Lower leg skin (tissue), 4 donors: Measurements from ENCODE around the gene ZDHHC3. TPM values are rescaled to one million over a fixed set of nuclear protein-coding genes. Genes with fewer than 3 reads are reported as not detected.

Source experiments
- DNase-seq, 2 donors: peaks; one replicate each; pipeline ENCODE4 v3.0.0-alpha.2; 2019; ENCODE audit warnings: low spot score in 2 of 2
- H3K4me3 ChIP-seq: fragments of 200-600 bp; sonication (generic); 2 replicates; pipeline ENCODE4 v1.5.1; 2017; ENCODE audit warnings: mild to moderate bottlenecking, low read depth; ENCODE audit not compliant: poor library complexity, severe bottlenecking
- POLR2A ChIP-seq, 2 donors: fragments of 450-650 bp; IDR thresholded peaks; one replicate each; pipeline ENCODE4 v1.6.1; 2016 to 2017; ENCODE audit warnings: antibody characterized with exemption in 2 of 2, mild to moderate bottlenecking in 1 of 2, moderate library complexity in 1 of 2
- WGBS, 2 donors: methylation state at CpG; one replicate each; pipeline ENCODE4 v1.1.5; 2018; 5-methylcytosine and 5-hydroxymethylcytosine counted together
- intact Hi-C: fragments of 100-400 bp; cut with DNase I; formaldehyde crosslinking; loops from one replicate; pipeline ENCODE4 v1.15.0; 2023; ENCODE audit warnings: low total_unique reads
- total RNA-seq, 4 donors: library from RNA; depleted of rRNA; stranded (reverse); fragments of >200 nt; gene quantifications; one replicate each; pipeline ENCODE4 v1.1.0, GENCODE V29; 2016
- TF ChIP-seq, protein P1 (sequence below), 3 donors: fragments of 450-650 bp; IDR thresholded peaks; one replicate each; pipeline ENCODE4 v1.5.1; 2016; ENCODE audit warnings: antibody characterized with exemption in 3 of 3, mild to moderate bottlenecking in 3 of 3, moderate library complexity in 2 of 3

ZDHHC3 gene
- total RNA-seq, 4 donors from 2014 or later = 146 to 177 (median 159) TPM

DNA sequence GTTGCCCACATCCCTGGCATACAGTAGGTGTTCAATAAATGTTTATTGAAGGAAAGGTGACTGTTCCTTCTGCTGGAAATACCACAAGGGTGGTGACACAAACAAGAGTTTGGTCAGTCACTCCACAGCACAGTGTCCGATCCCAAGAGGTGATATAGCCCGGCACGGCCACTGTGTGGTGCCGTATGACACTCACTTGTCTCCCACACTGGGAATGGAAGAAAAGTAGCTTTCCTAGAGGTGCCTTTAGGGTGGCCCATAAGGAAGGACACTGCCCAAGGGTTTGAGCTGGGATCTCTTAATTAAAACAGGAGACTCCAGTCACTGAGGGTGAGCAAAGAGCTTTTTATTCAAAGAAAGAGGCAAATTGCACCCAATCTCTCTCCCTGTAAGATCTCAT lies 61.0 kb downstream of the ZDHHC3 start:
- no peak overlapping the region for H3K4me3 ChIP-seq
- no peak for DNase-seq
- intact Hi-C loops = loop anchor here (10.0 kb wide), 2 partner anchors 120 to 380 kb away; no protein-coding TSS in a partner anchor
- 48 to 63% methylated on average over 4 of the region's 4 CpGs for WGBS, 2 donors
- TF ChIP-seq POLR2A (IDR thresholded peaks at IDR 0.05) = no peak
- TF ChIP-seq, protein P1, sequence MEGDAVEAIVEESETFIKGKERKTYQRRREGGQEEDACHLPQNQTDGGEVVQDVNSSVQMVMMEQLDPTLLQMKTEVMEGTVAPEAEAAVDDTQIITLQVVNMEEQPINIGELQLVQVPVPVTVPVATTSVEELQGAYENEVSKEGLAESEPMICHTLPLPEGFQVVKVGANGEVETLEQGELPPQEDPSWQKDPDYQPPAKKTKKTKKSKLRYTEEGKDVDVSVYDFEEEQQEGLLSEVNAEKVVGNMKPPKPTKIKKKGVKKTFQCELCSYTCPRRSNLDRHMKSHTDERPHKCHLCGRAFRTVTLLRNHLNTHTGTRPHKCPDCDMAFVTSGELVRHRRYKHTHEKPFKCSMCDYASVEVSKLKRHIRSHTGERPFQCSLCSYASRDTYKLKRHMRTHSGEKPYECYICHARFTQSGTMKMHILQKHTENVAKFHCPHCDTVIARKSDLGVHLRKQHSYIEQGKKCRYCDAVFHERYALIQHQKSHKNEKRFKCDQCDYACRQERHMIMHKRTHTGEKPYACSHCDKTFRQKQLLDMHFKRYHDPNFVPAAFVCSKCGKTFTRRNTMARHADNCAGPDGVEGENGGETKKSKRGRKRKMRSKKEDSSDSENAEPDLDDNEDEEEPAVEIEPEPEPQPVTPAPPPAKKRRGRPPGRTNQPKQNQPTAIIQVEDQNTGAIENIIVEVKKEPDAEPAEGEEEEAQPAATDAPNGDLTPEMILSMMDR (IDR thresholded peaks at IDR 0.05) = no peak

DNA sequence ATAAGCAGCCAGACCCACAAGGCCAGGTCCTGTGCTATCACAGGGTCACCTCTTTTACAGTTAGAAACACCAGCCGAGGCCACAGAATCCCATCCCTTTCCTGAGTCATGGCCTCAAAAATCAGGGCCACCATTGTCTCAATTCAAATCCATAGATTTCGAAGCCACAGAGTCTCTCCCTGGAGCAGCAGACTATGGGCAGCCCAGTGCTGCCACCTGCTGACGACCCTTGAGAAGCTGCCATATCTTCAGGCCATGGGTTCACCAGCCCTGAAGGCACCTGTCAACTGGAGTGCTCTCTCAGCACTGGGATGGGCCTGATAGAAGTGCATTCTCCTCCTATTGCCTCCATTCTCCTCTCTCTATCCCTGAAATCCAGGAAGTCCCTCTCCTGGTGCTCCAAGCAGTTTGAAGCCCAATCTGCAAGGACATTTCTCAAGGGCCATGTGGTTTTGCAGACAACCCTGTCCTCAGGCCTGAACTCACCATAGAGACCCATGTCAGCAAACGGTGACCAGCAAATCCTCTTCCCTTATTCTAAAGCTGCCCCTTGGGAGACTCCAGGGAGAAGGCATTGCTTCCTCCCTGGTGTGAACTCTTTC lies 62.0 kb downstream of the ZDHHC3 start:
- WGBS, 2 donors = 27 to 44% methylated on average over 4 of the region's 4 CpGs
- DNase-seq = peak in 1 of 2 donors; percentile 27
- intact Hi-C loops = loop anchor here (10.0 kb wide), 2 partner anchors 121 to 379 kb away; no protein-coding TSS in a partner anchor

DNA sequence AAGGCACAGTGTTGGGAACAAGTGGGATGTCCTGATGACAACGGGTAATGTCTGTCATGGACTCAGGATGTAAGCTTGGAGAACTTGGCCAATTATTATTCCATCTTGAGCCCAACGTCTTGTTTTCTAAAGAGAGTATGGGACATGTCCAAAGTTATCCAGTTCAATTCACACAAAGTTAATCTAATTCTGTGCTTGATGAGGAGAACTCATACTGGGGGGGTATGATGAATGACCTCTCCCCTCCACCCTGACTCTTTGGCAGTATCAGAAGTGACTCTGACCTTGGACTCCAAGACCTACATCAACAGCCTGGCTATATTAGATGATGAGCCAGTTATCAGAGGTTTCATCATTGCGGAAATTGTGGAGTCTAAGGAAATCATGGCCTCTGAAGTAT lies 65.3 kb downstream of the ZDHHC3 start:
- H3K4me3 ChIP-seq = no peak overlapping the region
- intact Hi-C loops = loop anchor here (10.0 kb wide), 2 partner anchors 124 to 376 kb away; no protein-coding TSS in a partner anchor
- WGBS, 2 donors = 89 to 90% methylated on average over 3 of the region's 3 CpGs
- no peak for DNase-seq
- TF ChIP-seq, protein P1 (IDR thresholded peaks at IDR 0.05) = no peak
- TF ChIP-seq POLR2A (IDR thresholded peaks at IDR 0.05) = no peak

More for the DNA sequence above, 62.0 kb downstream of the ZDHHC3 start:
- no peak overlapping the region for H3K4me3 ChIP-seq
- TF ChIP-seq, protein P1 (IDR thresholded peaks at IDR 0.05) = no peak
- TF ChIP-seq POLR2A (IDR thresholded peaks at IDR 0.05) = no peak

DNA sequence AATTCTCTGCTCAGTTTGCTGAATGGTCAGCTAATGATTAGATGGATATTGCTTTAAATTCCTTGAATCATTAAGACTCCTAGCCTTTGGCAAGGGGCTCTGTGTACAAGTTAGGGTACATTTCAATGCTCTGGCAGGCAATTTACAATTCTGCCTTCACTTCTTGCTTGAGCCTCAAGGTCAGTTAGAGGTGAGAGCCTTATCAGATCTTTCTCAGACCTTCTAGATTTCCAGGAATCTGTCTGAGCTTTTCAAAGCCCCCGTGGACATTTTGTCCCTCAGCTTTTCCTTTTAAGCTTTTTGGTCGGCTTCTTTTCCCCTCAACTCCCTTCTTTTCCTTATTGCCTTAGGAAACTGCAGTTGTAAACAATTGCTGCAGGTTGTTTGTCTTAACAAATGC lies 66.9 kb downstream of the ZDHHC3 start:
- intact Hi-C loops = no loop called here
- TF ChIP-seq, protein P1 (IDR thresholded peaks at IDR 0.05) = no peak
- no peak for TF ChIP-seq POLR2A (IDR thresholded peaks at IDR 0.05)
- 31 to 45% methylated on average over 2 of the region's 2 CpGs for WGBS, 2 donors
- H3K4me3 ChIP-seq = no peak overlapping the region
- no peak for DNase-seq

DNA sequence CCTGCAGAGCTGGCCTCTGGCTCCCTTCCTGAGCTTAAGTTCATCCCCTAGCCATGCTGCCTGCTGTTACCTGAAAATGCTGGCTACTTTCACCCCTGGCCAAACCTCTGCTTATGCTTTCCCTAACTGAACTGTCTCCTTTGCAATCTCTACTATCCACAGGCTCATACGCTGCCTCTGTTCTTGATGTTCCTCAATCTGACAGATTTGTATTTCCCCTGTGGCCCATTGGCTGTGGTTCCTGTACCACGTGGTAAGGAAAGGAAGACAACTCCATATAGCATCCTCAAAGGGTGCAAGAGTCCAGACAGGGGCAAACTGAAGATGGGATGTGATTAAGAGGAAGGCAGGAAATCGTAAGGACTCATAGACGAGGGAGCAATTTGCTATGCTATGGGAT lies 68.4 kb downstream of the ZDHHC3 start:
- TF ChIP-seq, protein P1 (IDR thresholded peaks at IDR 0.05) = no peak
- no peak for TF ChIP-seq POLR2A (IDR thresholded peaks at IDR 0.05)
- 71 to 75% methylated on average over 4 of the region's 4 CpGs for WGBS, 2 donors
- intact Hi-C loops = no loop called here

DNA sequence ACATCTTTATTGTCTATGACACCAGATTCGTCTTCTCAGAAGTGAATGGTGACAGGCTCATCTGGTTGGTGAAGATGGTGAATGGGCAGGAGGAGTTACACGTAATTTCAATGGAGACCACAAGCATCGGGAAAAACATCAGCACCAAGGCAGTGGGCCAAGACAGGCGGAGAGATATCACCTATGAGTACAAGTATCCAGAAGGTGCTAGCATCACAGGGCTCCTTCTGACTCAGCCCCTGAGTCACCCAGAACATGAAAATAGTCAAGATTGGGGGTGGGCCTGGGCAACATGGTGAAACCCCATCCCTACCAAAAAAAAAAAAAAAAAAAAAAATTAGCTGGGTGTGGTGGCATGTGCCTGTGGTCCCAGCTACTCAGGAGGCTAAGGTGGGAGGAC lies 69.0 kb downstream of the ZDHHC3 start:
- DNase-seq = no peak
- WGBS, 2 donors = 67 to 69% methylated on average over 4 of the region's 4 CpGs
- H3K4me3 ChIP-seq = no peak overlapping the region
- intact Hi-C loops = no loop called here
- TF ChIP-seq, protein P1 (IDR thresholded peaks at IDR 0.05) = no peak
- no peak for TF ChIP-seq POLR2A (IDR thresholded peaks at IDR 0.05)

More for the DNA sequence above, 68.4 kb downstream of the ZDHHC3 start:
- no peak for DNase-seq
- H3K4me3 ChIP-seq = no peak overlapping the region
